Gastroesophageal sphincter (tissue), 4 donors: ENCODE data around the gene POC1A. TPM values are rescaled to one million over a fixed set of nuclear protein-coding genes. Genes with fewer than 3 reads are reported as not detected.

Experiments
- ATAC-seq: fragments of 150-250 bp; one replicate; pipeline ENCODE4 v1.9.1; 2016; ENCODE audit warnings: mild to moderate bottlenecking, moderate library complexity
- H3K27ac ChIP-seq, 4 donors: fragments of 200-600 bp; sonication (generic) in 3 of 4; 1 replicate in 3 of 4; 2 replicates in 1 of 4; pipeline ENCODE4 v1.5.1; 2016 to 2019
- H3K27me3 ChIP-seq: fragments of 200-600 bp; sonication (generic); one replicate; pipeline ENCODE4 v1.5.1; 2019
- H3K36me3 ChIP-seq, 2 donors: fragments of 200-600 bp; sonication (generic); one replicate each; pipeline ENCODE4 v1.5.1; 2019; ENCODE audit warnings: control low read depth in 1 of 2
- H3K4me1 ChIP-seq, 3 donors: fragments of 200-600 bp; sonication (generic); 1 replicate in 2 of 3; 2 replicates in 1 of 3; pipeline ENCODE4 v1.5.1; 2016 to 2019; ENCODE audit warnings: control low read depth in 2 of 3
- H3K4me3 ChIP-seq, 2 donors: fragments of 200-600 bp; sonication (generic); one replicate each; pipeline ENCODE4 v1.5.1; 2019; ENCODE audit warnings: mild to moderate bottlenecking in 1 of 2, moderate library complexity in 1 of 2
- H3K9me3 ChIP-seq, 3 donors: fragments of 200-600 bp; sonication (generic); one replicate each; pipeline ENCODE4 v1.5.1; 2017 to 2019; ENCODE audit warnings: control low read depth in 2 of 3
- EP300 ChIP-seq: sonication (generic); formaldehyde crosslinking; IDR thresholded peaks from one replicate; pipeline ENCODE4 v1.6.1; 2017; ENCODE audit warnings: antibody characterized with exemption, mild to moderate bottlenecking
- POLR2A ChIP-seq, 2 donors: fragments of 450-650 bp; IDR thresholded peaks; one replicate each; pipeline ENCODE4 v1.6.1; 2017; ENCODE audit warnings: antibody characterized with exemption in 2 of 2, mild to moderate bottlenecking in 2 of 2, moderate library complexity in 1 of 2
- POLR2AphosphoS5 ChIP-seq: sonication (generic); formaldehyde crosslinking; IDR thresholded peaks from one replicate; pipeline ENCODE4 v1.6.1; 2017; ENCODE audit warnings: antibody characterized with exemption
- WGBS, 2 donors: methylation state at CpG; one replicate each; pipeline ENCODE4 v1.1.5; 2018; ENCODE audit warnings: low coverage in 1 of 2; 5-methylcytosine and 5-hydroxymethylcytosine counted together
- total RNA-seq, 4 donors: library from RNA; depleted of rRNA; stranded (reverse); fragments of >200 nt; gene quantifications; one replicate each; pipeline ENCODE4 v1.1.0, GENCODE V29; 2016
- TF ChIP-seq, protein P1 (sequence below), 4 experiments: fragments of 200-600 bp in 2 of 4; fragments of 450-650 bp in 2 of 4; sonication (generic) in 1 of 4; IDR thresholded peaks; one replicate each; pipeline ENCODE4 v1.5.1; 2017 to 2019; ENCODE audit warnings: antibody characterized with exemption in 4 of 4, mild to moderate bottlenecking in 2 of 4, moderate library complexity in 2 of 4

POC1A gene
- total RNA-seq, 4 donors from 2014 or later, result 0.73 to 1.7 (median 0.93) TPM

DNA sequence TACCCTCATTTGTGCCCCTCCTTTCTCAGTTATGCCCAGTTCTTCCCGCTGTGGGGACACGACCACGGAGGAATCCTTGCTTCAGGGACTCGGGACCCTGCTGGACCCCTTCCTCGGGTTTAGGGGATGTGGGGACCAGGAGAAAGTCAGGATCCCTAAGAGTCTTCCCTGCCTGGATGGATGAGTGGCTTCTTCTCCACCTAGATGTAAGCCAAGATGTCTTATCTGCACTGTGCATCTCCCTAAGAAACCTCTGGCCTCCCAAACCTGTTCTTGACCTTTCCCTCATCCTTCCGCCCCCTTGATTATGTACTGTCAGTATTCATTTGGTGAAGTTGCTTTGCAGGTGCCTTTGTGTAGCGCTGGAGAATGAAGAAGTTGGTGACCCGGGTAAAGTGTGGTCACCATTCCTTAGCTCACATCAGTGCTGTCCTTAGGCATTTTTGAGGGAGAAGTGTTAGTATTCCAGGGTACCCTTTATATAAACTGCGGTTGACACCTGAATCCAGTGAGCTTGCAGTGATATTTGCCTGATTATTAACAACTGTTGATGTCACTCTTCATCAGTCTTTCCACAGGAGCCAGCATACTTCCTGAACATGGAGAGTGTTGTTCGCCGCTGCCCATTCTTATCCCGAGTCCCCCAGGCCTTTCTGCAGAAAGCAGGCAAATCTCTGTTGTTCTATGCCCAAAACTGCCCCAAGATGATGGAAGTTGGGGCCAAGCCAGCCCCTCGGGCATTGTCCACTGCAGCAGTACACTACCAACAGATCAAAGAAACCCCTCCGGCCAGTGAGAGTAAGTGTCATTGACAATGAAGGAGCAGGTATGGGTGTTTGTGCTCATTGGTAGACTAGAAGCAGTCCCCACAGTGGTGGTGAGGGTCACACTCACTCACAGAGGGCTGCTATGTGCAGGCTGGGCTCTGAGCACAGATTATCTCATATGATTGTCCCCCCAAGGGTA, 44.7 kb upstream of the POC1A start:
- peaks cover 0 to 83% (median 22%) of the 10 kb centered on the region in 3 donors for H3K4me1 ChIP-seq
- 29 to 55% methylated on average over 3 to 5 of the region's 14 CpGs for WGBS, 2 donors

DNA sequence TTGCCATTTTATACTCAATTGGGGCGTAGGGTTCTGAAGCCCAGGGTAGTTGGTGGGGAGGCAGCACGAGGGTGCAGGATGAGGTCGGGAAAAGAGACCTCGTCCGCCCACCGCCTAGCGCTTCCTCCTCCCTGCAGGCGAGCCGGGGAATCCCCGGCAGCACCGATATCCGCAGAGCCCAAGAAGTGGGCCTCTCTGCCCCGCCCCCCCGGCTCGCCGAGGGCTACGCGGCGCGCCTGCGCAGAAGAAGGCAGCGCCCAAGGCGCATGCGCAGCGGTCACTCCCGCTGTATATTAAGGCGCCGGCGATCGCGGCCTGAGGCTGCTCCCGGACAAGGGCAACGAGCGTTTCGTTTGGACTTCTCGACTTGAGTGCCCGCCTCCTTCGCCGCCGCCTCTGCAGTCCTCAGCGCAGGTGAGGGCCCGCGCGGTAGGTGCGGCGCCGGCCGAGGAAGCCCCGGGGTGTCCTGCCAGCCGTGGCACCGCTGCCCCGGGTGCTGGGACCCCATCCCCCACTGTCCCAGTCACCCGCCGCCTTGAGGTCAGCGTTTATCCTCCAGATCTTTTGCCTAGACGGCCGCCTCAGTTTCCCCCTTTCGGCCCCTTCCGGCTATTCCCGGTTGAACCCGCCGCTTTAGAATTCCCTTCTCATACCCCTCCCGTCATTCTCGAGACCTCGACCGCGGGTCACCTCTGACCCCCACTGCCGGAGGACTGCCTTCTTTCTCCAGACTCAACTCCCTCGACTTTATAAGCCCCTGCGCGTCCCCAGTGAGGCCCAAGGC, 43.8 kb upstream of the POC1A start, which contains the start of gene ALAS1:
ALAS1 (plus strand) TSS at position 319 of the 784 bp plus-strand sequence. CDS start 1,082 bp downstream, outside the sequence.
- ATAC-seq, result peak; percentile 93
- Histone ChIP-seq H3K36me3 (peaks cover 0 to 35% of the 10 kb centered on the region in 2 donors), H3K27ac (peak within 1 kb of the TSS; percentile 66 to 88 (median 80)), H3K9me3 (no peaks in the 10 kb centered on the region), H3K4me3 (peak within 1 kb of the TSS; percentile 82 to 96), H3K4me1 (peaks cover 0 to 85% (median 22%) of the 10 kb centered on the region in 3 donors), H3K27me3 (no peaks in the 10 kb centered on the region)
- TF ChIP-seq, protein P1, sequence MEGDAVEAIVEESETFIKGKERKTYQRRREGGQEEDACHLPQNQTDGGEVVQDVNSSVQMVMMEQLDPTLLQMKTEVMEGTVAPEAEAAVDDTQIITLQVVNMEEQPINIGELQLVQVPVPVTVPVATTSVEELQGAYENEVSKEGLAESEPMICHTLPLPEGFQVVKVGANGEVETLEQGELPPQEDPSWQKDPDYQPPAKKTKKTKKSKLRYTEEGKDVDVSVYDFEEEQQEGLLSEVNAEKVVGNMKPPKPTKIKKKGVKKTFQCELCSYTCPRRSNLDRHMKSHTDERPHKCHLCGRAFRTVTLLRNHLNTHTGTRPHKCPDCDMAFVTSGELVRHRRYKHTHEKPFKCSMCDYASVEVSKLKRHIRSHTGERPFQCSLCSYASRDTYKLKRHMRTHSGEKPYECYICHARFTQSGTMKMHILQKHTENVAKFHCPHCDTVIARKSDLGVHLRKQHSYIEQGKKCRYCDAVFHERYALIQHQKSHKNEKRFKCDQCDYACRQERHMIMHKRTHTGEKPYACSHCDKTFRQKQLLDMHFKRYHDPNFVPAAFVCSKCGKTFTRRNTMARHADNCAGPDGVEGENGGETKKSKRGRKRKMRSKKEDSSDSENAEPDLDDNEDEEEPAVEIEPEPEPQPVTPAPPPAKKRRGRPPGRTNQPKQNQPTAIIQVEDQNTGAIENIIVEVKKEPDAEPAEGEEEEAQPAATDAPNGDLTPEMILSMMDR (IDR thresholded peaks at IDR 0.05), result peak in 3 of 4 experiments; percentile 34 to 57 (median 49)
- peak; percentile 61 for TF ChIP-seq POLR2AphosphoS5
- TF ChIP-seq POLR2A (IDR thresholded peaks at IDR 0.05), result peak; percentile 71 to 78
- TF ChIP-seq EP300, result no peak
- 0% methylated on average over 18 to 28 of the region's 71 CpGs for WGBS, 2 donors

More for the DNA sequence above, 44.7 kb upstream of the POC1A start:
- Histone ChIP-seq H3K36me3 (peaks cover 0 to 44% of the 10 kb centered on the region in 2 donors), H3K27me3 (no peaks in the 10 kb centered on the region), H3K27ac (peak overlapping the region in 3 of 4 donors; percentile 79 to 88 (median 81)), H3K4me3 (peak overlapping the region; percentile 82 to 96), H3K9me3 (no peaks in the 10 kb centered on the region)
- no peak for ATAC-seq
- TF ChIP-seq POLR2AphosphoS5 (no peak), EP300 (no peak), POLR2A (IDR thresholded peaks at IDR 0.05) (no peak)
- TF ChIP-seq, protein P1 (IDR thresholded peaks at IDR 0.05), result no peak

DNA sequence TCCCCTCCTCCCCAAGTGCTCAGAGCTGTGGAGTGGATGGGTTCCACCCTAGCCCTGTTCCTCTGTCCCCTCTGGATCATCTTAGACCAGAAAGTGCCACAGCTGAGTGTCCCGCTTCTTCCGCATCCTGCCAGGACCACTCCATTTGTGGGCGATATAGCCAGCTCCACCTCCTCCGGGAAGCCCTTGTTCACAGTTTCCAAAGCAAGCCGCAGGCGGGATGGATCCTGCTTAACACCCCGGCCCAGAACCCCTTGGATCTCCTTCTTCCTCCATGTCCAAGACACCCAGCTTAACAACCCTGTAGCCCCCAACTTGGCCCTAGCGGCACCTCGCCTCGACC, 43.2 kb upstream of the POC1A start:
- H3K27ac ChIP-seq, result peak overlapping the region in 3 of 4 donors; percentile 79 to 88 (median 81)
- 42 to 80% methylated on average over 1 to 4 of the region's 10 CpGs for WGBS, 2 donors

DNA sequence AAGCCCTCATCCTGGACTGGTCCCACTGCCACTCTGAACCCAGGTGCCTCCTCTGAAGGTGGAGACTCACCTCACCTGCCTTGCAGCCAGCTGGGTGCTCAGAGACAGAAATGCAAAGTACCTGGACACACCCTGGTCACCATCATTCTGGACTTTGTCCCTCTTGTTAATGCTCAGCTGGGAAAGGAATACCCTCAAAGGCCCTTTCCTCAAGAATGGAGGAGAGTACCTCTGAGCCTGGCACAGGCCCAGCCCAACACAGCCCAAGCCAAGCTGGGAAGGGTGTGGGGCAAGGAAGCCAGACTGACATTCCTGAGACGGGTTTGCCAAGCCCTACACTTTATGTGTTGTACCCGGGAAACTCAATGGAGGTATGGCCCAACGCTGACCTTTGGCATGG, 42.8 kb upstream of the POC1A start:
- no peaks in the 10 kb centered on the region for H3K9me3 ChIP-seq
- H3K27me3 ChIP-seq, result no peaks in the 10 kb centered on the region
- H3K27ac ChIP-seq, result peak overlapping the region in 3 of 4 donors; percentile 79 to 88 (median 81)
- no peak for ATAC-seq
- H3K4me3 ChIP-seq, result peak overlapping the region in 1 of 2 donors; percentile 96
- H3K4me1 ChIP-seq, result peaks cover 0 to 81% (median 22%) of the 10 kb centered on the region in 3 donors
- no peak for TF ChIP-seq POLR2A (IDR thresholded peaks at IDR 0.05)
- TF ChIP-seq EP300, result no peak
- TF ChIP-seq, protein P1 (IDR thresholded peaks at IDR 0.05), result no peak
- no peak for TF ChIP-seq POLR2AphosphoS5
- WGBS, 2 donors, result 34% methylated on average over 3 of the region's 3 CpGs; no CpG with 5 or more reads in 1 of the 2 donors
- peaks cover 0 to 24% of the 10 kb centered on the region in 2 donors for H3K36me3 ChIP-seq

More for the DNA sequence above, 43.2 kb upstream of the POC1A start:
- Histone ChIP-seq H3K4me3 (peak overlapping the region; percentile 82 to 96), H3K27me3 (no peaks in the 10 kb centered on the region), H3K36me3 (peaks cover 0 to 29% of the 10 kb centered on the region in 2 donors), H3K4me1 (peaks cover 0 to 86% (median 22%) of the 10 kb centered on the region in 3 donors), H3K9me3 (no peaks in the 10 kb centered on the region)
- ATAC-seq, result peak; percentile 3
- TF ChIP-seq POLR2AphosphoS5 (no peak), POLR2A (IDR thresholded peaks at IDR 0.05) (no peak), EP300 (no peak)
- TF ChIP-seq, protein P1 (IDR thresholded peaks at IDR 0.05), result no peak
